NOMO-1 treated with dmso at 0.1 percent for 144 hours (cell line): ENCODE data around the gene DONSON.

Source experiments
- DNase-seq: peaks from one replicate; lab custom pipeline; 2025; ENCODE audit not compliant: unreplicated experiment; lab: John Stamatoyannopoulos, UW

The DONSON gene

DNA sequence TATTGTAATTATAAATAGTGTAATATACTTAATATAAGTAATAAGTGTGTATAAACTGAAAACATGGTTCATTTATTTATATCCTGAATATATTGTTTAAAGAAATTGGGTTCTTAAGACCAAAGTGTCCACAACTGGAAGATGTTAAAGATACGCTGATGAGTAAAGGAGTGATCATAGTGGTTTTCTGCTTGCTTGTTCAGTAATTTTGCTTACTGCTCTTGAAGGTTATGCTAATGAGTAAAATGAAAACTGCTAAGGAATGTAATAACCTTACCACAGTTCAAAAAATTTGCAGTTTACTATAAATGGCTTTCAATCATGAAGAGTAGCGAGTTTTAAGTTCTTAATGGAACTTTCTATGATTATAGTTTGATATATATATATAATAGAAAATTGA lies 22.0 kb downstream of the DONSON start:
- DNase-seq = no peak

DNA sequence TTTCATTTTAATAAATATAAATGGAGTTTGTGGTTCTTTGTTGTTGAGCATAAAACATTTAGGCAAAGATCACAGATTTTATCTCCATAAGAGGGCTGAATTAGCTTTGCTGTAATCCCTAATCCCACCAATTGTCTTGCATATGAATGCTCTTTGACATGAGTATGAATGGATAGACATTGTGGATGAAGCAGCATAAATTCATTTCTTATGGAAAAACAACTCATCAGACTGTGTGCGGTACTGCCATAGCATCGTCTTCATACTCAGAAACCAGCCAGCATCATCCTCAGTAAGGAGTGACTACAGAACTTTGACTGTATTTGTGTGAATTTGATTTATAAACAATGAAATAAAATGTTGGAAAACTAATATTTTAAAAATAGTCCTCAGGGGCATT lies 26.1 kb downstream of the DONSON start:
- DNase-seq = no peak

DNA sequence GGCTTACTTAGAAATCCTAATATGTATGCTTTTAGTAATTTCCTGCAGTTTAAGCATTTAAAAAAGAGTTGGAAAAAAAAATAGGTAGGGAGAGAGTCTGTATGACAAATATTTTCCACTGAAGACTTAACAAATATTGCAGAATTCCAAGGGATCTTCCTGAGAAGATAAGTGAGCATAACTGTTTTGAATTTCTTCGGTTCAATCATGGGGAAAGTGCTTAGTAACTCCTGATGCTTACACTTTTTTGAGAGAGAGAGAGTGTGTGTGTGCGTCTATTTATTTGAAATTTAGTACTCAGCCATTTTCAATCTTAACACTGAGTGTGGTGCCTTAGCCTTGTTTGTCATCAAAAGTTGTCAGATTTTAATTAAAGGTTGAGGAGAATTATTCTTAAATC lies 27.1 kb downstream of the DONSON start:
- DNase-seq = no peak

DNA sequence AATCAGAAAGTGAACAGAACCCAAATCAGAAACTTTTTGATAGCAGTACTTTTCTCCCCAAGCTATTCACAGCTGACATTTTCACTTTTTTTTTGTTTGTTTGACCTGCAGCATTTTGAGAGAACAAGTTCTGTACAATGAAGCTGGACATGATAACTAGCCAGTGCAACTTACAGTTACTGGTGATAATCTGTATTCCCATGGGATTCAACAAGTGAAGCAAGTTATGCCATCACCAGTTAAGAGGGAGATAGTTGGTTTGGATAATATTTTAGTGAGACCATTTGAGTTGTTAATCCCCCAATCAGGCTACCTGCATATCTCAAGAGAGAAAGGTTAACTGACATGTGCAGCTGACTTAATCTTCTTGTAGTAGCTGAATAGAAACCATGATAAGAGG lies 27.5 kb downstream of the DONSON start:
- no peak for DNase-seq

DNA sequence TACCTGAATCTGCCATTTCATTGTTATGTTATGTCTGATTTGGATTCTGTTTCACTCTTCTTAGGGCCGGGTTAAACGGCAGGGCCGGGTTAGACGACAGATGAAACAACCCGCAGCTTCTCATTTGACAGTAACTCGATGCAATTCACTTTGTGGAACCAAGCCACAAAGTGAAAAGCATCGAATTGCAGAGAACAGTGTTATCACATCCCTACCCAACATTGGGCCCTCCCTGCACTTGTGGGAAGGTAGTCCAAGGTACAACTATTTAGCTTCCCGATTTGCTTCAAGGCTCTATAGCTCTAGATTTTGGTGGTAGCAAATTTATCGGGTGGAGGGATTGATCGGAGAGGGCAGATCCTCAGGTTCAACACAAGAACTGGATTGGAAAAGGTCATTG lies 28.7 kb downstream of the DONSON start:
- DNase-seq = no peak

DNA sequence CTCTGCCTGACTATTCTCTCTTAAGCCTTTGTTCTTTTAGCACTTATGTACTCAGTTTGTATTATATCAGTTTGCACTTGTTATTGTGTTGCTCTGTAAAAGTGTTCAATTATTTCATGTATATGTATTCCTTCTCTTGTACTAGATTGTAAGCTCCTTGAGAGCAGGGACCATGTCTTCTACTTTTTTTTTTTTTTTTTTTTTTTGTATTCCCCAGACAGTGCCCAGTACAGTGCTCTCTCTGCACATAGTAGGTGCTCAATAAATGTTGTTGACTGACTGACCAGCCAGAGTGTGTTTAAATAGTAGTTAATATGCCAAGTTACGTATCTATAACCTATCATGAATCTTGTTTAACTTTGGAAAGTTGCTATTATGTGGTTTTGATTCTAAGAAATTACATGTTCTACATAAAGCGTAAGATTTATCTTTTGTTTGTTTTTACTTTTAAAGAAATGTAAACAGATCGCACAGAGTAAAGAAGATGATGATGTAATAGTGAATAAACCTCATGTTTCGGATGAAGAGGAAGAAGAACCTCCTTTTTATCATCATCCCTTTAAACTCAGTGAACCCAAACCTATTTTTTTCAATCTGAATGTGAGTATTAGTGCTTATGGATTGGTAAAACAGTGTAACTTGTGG lies 29.6 kb downstream of the DONSON start:
- DNase-seq = no peak

DNA sequence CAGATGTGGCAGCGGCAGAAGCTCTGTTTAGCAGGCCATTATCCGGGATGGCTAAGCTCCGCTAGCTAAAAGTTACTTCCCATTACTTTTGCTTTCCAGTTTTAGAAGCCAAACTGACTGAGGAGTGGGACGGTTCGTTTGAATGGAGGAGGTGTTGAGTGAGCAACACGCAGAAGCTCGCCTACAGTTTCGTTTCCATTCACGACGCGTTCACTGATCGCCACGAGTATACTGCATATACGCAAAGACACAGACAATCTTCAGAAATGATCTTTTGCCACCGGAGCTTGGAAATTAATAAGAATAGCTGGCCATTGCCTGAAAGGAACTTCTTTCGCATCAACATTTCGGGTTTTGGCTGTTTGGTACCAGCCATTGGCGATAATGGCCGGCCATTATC lies 31.0 kb downstream of the DONSON start:
- no peak for DNase-seq

DNA sequence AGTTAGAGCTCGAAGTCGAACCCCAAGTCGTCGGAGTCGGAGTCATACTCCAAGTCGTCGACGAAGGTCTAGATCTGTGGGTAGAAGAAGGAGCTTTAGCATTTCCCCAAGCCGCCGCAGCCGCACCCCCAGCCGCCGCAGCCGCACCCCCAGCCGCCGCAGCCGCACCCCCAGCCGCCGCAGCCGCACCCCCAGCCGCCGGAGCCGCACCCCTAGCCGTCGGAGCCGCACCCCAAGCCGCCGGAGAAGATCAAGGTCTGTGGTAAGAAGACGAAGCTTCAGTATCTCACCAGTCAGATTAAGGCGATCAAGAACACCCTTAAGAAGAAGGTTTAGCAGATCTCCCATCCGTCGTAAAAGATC lies 33.5 kb downstream of the DONSON start:
- no peak for DNase-seq

DNA sequence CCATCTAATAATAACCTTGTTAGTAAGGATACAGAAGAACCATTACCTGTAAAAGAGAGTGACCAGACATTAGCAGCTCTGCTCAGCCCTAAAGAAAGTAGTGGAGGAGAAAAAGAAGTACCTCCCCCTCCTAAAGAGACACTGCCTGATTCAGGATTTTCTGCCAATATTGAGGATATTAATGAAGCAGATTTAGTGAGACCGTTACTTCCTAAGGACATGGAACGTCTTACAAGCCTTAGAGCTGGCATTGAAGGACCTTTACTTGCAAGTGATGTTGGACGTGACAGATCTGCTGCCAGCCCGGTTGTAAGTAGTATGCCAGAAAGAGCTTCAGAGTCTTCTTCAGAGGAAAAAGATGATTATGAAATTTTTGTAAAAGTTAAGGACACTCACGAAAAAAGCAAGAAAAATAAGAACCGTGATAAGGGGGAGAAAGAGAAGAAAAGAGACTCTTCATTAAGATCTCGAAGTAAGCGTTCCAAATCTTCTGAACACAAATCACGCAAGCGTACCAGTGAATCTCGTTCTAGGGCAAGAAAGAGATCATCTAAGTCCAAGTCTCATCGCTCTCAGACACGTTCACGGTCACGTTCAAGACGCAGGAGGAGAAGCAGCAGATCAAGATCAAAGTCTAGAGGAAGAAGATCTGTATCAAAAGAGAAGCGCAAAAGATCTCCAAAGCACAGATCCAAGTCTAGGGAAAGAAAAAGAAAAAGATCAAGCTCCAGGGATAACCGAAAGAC lies 34.1 kb downstream of the DONSON start:
- DNase-seq = no peak

DNA sequence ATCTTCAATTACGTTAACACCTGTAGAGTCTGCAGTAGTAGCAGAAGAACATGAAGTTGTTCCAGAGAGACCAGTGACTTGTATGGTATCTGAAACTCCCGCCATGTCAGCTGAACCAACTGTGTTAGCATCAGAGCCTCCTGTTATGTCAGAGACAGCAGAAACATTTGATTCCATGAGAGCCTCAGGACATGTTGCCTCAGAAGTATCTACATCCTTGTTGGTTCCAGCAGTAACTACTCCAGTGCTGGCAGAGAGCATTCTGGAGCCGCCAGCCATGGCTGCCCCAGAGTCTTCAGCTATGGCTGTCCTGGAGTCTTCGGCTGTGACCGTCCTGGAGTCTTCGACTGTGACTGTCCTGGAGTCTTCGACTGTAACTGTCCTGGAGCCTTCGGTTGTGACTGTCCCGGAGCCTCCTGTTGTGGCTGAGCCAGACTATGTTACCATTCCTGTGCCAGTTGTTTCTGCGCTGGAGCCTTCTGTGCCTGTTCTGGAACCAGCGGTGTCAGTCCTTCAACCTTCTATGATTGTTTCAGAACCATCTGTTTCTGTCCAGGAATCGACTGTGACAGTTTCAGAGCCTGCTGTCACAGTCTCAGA lies 35.4 kb downstream of the DONSON start:
- no peak for DNase-seq

DNA sequence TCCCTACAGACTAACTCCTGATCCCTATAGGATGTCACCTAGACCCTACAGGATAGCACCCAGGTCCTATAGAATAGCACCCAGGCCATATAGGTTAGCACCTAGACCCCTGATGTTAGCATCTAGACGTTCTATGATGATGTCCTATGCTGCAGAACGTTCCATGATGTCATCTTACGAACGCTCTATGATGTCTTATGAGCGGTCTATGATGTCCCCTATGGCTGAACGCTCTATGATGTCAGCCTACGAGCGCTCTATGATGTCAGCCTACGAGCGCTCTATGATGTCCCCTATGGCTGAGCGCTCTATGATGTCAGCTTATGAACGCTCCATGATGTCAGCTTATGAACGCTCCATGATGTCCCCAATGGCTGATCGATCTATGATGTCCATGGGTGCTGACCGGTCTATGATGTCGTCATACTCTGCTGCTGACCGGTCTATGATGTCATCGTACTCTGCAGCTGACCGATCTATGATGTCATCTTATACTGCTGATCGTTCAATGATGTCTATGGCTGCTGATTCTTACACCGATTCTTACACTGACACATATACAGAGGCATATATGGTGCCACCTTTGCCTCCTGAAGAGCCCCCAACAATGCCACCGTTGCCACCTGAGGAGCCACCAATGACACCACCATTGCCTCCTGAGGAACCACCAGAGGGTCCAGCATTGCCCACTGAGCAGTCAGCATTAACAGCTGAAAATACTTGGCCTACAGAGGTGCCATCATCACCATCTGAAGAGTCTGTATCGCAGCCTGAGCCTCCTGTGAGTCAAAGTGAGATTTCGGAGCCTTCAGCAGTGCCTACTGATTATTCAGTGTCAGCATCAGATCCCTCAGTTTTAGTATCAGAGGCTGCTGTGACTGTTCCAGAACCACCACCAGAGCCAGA lies 36.1 kb downstream of the DONSON start:
- DNase-seq = no peak

DNA sequence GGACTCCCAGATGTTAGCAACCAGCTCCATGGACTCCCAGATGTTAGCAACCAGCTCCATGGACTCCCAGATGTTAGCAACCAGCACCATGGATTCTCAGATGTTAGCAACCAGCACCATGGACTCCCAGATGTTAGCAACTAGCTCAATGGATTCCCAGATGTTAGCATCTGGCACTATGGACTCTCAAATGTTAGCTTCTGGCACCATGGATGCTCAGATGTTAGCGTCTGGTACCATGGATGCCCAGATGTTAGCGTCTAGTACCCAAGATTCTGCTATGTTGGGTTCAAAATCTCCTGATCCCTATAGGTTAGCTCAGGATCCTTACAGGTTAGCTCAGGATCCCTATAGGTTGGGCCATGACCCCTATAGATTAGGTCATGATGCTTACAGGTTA lies 36.8 kb downstream of the DONSON start:
- no peak for DNase-seq

DNA sequence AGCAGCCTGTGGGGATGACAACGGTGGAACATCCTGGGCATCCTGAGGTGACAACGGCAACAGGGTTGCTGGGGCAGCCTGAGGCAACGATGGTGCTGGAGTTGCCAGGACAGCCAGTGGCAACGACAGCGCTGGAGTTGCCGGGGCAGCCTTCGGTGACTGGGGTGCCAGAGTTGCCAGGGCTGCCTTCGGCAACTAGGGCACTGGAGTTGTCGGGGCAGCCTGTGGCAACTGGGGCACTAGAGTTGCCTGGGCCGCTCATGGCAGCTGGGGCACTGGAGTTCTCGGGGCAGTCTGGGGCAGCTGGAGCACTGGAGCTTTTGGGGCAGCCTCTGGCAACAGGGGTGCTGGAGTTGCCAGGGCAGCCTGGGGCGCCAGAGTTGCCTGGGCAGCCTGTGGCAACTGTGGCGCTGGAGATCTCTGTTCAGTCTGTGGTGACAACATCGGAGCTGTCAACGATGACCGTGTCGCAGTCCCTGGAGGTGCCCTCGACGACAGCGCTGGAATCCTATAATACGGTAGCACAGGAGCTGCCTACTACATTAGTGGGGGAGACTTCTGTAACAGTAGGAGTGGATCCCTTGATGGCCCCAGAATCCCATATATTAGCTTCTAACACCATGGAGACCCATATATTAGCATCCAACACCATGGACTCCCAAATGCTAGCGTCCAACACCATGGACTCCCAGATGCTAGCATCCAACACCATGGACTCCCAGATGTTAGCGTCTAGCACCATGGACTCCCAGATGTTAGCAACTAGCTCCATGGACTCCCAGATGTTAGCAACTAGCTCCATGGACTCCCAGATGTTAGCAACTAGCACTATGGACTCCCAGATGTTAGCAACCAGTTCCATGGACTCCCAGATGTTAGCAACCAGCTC lies 37.5 kb downstream of the DONSON start:
- DNase-seq = no peak

DNA sequence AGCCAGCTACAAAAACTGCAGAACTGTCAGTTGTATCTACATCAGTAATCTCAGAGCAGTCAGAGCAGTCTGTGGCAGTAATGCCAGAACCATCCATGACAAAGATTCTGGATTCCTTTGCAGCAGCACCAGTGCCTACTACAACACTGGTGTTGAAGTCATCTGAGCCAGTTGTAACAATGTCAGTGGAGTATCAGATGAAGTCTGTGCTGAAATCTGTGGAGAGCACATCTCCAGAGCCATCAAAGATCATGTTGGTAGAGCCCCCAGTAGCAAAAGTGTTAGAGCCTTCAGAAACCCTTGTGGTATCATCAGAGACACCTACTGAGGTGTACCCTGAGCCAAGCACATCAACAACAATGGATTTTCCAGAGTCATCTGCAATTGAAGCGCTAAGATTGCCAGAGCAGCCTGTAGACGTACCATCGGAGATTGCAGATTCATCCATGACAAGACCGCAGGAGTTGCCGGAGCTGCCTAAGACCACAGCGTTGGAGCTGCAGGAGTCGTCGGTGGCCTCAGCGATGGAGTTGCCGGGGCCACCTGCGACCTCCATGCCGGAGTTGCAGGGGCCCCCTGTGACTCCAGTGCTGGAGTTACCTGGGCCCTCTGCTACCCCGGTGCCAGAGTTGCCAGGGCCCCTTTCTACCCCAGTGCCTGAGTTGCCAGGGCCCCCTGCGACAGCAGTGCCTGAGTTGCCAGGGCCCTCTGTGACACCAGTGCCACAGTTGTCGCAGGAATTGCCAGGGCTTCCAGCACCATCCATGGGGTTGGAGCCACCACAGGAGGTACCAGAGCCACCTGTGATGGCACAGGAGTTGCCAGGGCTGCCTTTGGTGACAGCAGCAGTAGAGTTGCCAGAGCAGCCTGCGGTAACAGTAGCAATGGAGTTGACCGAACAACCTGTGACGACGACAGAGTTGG lies 38.4 kb downstream of the DONSON start:
- no peak for DNase-seq

DNA sequence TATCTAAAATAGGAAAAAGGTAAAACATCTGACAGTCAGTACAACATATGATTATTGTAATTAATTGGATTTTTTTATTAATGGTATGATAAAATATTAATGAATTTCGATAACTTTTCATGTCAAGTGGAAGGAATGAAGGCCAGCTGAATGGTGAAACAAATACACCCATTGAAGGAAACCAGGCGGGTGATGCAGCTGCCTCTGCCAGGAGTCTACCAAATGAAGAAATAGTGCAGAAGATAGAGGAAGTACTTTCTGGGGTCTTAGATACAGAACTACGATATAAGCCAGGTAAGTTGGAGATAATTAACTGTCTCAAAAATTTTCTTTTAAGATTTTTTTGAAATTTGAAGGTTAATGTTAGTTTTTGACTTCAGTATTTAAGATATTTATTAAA lies 42.4 kb downstream of the DONSON start:
- DNase-seq = no peak

DNA sequence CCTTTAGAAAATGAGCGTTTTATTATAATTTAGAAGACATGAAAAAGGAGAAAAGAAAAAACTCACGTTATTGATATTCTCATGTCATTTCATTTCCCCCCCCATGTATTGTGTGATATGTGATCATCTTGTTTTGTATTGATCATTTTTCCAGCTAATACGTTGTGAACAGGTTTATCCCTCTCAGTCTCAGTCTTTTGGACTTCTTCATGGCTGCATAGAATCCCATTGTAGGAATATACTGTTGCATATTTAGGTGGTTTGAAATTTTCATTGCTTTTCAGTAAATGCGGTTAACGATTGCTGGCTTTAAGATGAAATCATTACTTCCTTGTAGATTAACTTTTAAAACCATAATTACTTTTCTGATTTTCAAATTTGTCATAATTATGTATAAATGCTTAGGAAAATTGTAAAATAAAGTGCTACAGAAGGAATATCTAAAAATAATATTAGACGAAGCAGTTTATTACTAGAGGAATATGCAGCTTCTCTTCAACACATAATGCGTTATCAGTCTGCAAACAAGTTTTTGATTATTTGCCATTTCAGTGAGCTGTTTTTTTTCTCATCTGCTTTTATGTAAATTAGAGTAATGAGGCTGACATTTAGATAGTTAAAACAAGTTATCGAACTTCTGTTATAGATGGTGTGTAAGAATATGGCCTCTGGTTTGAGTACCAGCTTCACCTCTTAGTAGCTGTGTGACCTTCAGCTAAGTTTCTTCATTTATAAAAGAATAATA lies 43.9 kb downstream of the DONSON start:
- DNase-seq = no peak

DNA sequence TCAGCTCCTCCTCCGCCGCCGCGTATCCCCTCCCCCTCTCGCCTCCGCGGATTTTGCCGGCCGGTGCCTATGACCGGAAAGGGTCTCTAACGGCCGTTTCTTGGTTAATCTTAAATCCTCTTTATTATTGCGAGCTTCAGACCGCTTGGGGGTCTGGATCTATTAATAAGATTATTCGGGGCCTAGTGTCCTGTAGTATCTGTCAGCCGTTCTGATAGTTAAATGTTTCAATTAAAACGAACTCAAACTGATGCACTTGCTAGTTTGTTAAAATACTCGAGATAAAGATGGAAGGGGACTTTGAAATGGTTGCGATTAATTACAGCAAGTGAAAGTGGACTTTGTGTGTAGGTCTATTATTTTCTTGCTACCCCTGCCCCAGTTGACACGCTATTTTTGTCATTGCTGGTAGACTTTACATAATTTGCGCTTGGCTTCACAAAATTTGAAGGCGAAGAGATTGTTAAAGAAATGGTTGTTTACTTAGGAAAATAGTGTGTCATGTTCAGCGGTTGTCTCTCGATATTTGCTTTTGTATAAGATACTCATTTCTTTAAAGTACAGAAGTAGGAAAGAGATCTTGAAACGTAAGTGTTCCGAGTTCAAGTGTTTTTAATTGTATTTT lies 44.9 kb downstream of the DONSON start:
- peak; percentile 55 for DNase-seq
